Body of pancreas (tissue), 4 donors: ENCODE results near the gene PSMB5. TPM values are rescaled to one million over a fixed set of nuclear protein-coding genes. Genes with fewer than 3 reads are reported as not detected.

Experiments used
- ATAC-seq: fragments of 150-250 bp; one replicate; pipeline ENCODE4 v1.9.1; 2016
- DNase-seq, 4 donors: peaks; one replicate each; pipeline ENCODE4 v3.0.0-alpha.2; 2019
- H3K27ac ChIP-seq, 4 donors: fragments of 200-600 bp; sonication (generic); 1 replicate in 3 of 4; 2 replicates in 1 of 4; pipeline versions ENCODE4 v1.5.1 to v1.6.1; 2016 to 2019; ENCODE audit warnings: mild to moderate bottlenecking in 1 of 4, mixed read lengths in 1 of 4, moderate library complexity in 1 of 4
- H3K27me3 ChIP-seq, 2 donors: fragments of 200-600 bp; sonication (generic); one replicate each; pipeline ENCODE4 v1.6.0; 2016; ENCODE audit warnings: mild to moderate bottlenecking in 1 of 2
- H3K36me3 ChIP-seq, 2 donors: fragments of 200-600 bp; sonication (generic); replicated peaks in 1 of 2; 2 replicates each; pipeline ENCODE4 v1.5.1; 2016; ENCODE audit warnings: low read depth in 2 of 2; ENCODE audit not compliant: insufficient read depth in 1 of 2
- H3K4me1 ChIP-seq: fragments of 200-600 bp; sonication (generic); one replicate; pipeline ENCODE4 v1.6.0; 2016
- H3K4me3 ChIP-seq, 2 donors: fragments of 200-600 bp; sonication (generic); 1 replicate in 1 of 2; 2 replicates in 1 of 2; pipeline ENCODE4 v1.5.1; 2016 to 2019
- H3K9me3 ChIP-seq, 3 donors: fragments of 200-600 bp; sonication (generic); 1 replicate in 2 of 3; 2 replicates in 1 of 3; pipeline ENCODE4 v1.5.1; 2016
- POLR2A ChIP-seq, 3 donors: fragments of 450-650 bp; IDR thresholded peaks; one replicate each; pipeline ENCODE4 v1.6.1; 2016; ENCODE audit warnings: antibody characterized with exemption in 3 of 3, mild to moderate bottlenecking in 2 of 3
- WGBS, 2 donors: methylation state at CpG; one replicate each; pipeline ENCODE4 v1.1.5; 2017; 5-methylcytosine and 5-hydroxymethylcytosine counted together
- intact Hi-C: fragments of 100-400 bp; cut with DNase I; formaldehyde crosslinking; loops from one replicate; pipeline ENCODE4 v1.15.1; 2023
- total RNA-seq, 2 donors: library from RNA; depleted of rRNA; stranded (reverse); fragments of >200 nt; gene quantifications; one replicate each; pipeline ENCODE4 v1.1.0, GENCODE V29; 2016
- TF ChIP-seq, protein P1 (sequence below), 7 experiments: fragments of 450-650 bp in 4 of 7; fragments of 200-600 bp in 3 of 7; sonication (generic) in 3 of 7; IDR thresholded peaks; one replicate each; pipeline ENCODE4 v1.5.1; 2016 to 2019; ENCODE audit warnings: antibody characterized with exemption in 7 of 7

PSMB5 gene
- total RNA-seq, 2 donors from 2014 or later = 47.0 to 93.3 TPM

DNA sequence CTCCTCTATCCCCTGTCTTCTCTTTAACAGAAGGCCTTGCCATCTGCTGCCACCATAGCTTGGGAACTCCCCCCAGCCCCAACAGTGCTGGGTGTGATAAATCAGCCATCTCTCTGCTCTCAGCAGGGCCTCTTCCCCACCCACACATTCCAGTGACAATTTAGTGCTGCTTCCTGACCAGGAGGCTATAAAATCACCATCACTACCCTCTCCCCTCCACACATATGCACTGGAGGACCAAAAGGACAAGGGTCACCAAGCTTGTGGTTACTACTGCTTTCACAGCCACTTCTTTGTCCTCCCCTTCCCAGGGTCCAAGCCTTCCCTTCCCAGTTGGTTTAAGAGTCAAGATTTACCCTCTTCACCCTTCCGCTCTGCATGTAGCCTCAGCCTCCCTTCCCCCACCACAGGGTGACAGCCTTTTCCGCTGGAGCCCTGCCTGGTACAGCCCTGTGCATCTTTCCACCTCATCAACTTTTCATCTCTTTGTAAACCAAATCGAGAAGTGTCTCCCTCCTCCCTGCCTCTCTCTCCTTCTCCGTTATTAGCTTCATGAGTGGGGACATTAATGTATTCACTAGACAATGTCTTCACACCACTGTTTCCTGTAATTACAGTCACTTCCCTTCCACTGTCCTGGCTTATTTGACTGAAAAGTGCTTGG lies 9.4 kb downstream of the PSMB5 start:
- Histone ChIP-seq H3K4me3 (no peak overlapping the region), H3K27ac (no peak overlapping the region), H3K36me3 (peaks cover 0 to 8% of the 10 kb centered on the region in 2 donors), H3K9me3 (no peaks in the 10 kb centered on the region), H3K4me1 (peaks cover 6% of the 10 kb centered on the region), H3K27me3 (no peaks in the 10 kb centered on the region)
- WGBS, 2 donors = 78 to 87% methylated on average over 4 of the region's 4 CpGs
- intact Hi-C loops = no loop called here
- no peak for TF ChIP-seq POLR2A (IDR thresholded peaks at IDR 0.05)
- TF ChIP-seq, protein P1, sequence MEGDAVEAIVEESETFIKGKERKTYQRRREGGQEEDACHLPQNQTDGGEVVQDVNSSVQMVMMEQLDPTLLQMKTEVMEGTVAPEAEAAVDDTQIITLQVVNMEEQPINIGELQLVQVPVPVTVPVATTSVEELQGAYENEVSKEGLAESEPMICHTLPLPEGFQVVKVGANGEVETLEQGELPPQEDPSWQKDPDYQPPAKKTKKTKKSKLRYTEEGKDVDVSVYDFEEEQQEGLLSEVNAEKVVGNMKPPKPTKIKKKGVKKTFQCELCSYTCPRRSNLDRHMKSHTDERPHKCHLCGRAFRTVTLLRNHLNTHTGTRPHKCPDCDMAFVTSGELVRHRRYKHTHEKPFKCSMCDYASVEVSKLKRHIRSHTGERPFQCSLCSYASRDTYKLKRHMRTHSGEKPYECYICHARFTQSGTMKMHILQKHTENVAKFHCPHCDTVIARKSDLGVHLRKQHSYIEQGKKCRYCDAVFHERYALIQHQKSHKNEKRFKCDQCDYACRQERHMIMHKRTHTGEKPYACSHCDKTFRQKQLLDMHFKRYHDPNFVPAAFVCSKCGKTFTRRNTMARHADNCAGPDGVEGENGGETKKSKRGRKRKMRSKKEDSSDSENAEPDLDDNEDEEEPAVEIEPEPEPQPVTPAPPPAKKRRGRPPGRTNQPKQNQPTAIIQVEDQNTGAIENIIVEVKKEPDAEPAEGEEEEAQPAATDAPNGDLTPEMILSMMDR (IDR thresholded peaks at IDR 0.05) = no peak
- ATAC-seq = no peak
- DNase-seq = no peak

DNA sequence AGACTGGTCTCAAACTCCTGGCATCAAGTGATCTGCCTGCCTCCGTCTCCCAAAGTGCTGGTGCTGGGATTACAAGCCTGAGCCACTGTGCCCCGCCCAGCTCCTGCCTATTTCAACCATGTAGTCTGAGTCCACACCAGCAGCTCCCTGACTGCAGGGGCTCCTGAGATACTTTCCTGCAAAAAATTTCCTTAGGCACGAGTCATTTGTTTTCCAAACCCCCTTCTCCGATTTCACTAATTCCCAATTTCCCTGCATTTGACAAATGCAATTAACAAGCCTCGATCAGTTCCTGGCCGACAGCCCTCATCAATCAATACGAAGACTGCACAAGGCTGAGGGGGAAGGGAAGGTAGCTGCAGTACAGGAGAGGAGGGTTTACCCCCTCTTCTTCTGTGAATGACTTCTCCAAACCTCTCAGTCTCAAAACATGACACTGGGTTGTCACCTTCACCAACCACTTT lies 10.1 kb downstream of the PSMB5 start:
- Histone ChIP-seq H3K4me1 (peaks cover 6% of the 10 kb centered on the region), H3K27me3 (no peaks in the 10 kb centered on the region), H3K4me3 (no peak overlapping the region), H3K36me3 (peaks cover 0 to 8% of the 10 kb centered on the region in 2 donors), H3K9me3 (no peaks in the 10 kb centered on the region), H3K27ac (no peak overlapping the region)
- no peak for TF ChIP-seq POLR2A (IDR thresholded peaks at IDR 0.05)
- TF ChIP-seq, protein P1 (IDR thresholded peaks at IDR 0.05) = no peak
- DNase-seq = no peak
- no peak for ATAC-seq
- 74 to 77% methylated on average over 7 of the region's 7 CpGs for WGBS, 2 donors
- intact Hi-C loops = no loop called here

DNA sequence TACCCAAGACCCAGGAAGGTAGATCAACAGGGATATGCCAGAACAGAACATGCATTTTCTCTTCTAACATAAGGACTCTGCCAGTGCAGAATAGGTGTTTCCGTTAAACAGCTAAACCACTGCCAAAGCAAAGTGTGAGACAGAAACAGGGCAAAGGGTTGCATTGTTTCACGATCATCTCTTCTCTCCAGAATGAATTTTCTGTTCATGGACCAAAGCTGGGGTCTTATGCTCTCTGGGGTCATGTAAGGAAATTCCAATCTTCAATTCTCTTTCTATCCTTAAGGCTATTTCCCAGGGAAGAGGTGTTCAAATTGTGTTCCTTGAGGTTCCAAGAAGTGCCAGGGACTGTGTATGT lies 10.9 kb downstream of the PSMB5 start:
- ATAC-seq (no peak), DNase-seq (no peak)
- 85 to 89% methylated on average over 2 of the region's 2 CpGs for WGBS, 2 donors
- Histone ChIP-seq H3K4me1 (peaks cover 2% of the 10 kb centered on the region), H3K27me3 (no peaks in the 10 kb centered on the region), H3K4me3 (no peak overlapping the region), H3K36me3 (peaks cover 0 to 8% of the 10 kb centered on the region in 2 donors), H3K9me3 (no peaks in the 10 kb centered on the region), H3K27ac (no peak overlapping the region)
- intact Hi-C loops = no loop called here
- TF ChIP-seq, protein P1 (IDR thresholded peaks at IDR 0.05) = no peak
- no peak for TF ChIP-seq POLR2A (IDR thresholded peaks at IDR 0.05)

DNA sequence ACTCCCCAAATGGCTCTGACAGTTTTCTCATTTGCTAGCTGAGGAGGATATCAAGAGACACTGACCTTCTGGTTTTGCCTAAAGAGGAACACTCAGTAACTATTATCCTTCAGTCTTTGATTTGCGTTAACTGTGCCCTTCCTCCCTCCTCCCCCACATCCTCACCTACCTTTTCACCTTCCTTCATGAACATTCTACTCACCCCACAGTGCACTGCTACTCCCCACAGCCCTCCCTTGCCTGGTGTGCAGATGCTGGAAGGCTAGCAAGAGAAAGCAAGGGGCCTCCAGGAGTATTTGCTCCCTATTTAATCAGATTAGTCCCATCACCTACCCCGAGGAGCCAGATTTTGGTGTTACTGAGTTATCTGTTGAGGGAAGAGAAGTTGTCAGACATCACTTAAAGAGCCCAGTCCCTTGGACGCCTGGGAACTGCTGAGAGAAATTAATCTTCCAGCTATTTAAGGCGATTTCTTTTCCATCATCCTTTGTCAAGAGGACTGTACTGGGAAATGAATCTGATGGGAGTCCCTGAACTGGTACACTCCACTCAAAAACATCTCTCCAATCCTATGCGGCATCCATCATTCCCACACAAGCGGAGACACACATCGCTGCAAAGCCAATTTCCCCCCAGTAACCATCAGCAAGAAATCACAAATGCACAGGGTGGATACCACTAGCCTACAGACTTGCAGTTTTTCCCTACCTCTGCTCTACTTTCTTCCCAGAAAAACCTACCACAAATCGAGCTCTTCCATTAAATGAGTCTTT lies 11.5 kb downstream of the PSMB5 start:
- Histone ChIP-seq H3K36me3 (peaks cover 0 to 8% of the 10 kb centered on the region in 2 donors), H3K9me3 (no peaks in the 10 kb centered on the region), H3K27ac (no peak overlapping the region), H3K4me3 (no peak overlapping the region), H3K4me1 (no peaks in the 10 kb centered on the region), H3K27me3 (no peaks in the 10 kb centered on the region)
- no peak for ATAC-seq
- no peak for DNase-seq
- TF ChIP-seq, protein P1 (IDR thresholded peaks at IDR 0.05) = no peak
- TF ChIP-seq POLR2A (IDR thresholded peaks at IDR 0.05) = no peak
- WGBS, 2 donors = 69 to 76% methylated on average over 8 of the region's 8 CpGs
- intact Hi-C loops = no loop called here
